IPS-NIHi7 (cell line): ENCODE data around the gene FAM162A.
A peak's percentile ranks its signal among the peaks of the same experiment; 100 is the strongest.
"Not testable (repeated sequence)": the region's sequence is repeated elsewhere in the genome, so short reads cannot be mapped to it uniquely, and the experiment has no call there.

Experiments used
- DNase-seq: peaks from one replicate; pipeline ENCODE4 v3.0.0; 2012; ENCODE audit warnings: mixed read lengths; ENCODE audit errors: extremely low spot score

Gene FAM162A, protein sequence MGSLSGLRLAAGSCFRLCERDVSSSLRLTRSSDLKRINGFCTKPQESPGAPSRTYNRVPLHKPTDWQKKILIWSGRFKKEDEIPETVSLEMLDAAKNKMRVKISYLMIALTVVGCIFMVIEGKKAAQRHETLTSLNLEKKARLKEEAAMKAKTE

DNA sequence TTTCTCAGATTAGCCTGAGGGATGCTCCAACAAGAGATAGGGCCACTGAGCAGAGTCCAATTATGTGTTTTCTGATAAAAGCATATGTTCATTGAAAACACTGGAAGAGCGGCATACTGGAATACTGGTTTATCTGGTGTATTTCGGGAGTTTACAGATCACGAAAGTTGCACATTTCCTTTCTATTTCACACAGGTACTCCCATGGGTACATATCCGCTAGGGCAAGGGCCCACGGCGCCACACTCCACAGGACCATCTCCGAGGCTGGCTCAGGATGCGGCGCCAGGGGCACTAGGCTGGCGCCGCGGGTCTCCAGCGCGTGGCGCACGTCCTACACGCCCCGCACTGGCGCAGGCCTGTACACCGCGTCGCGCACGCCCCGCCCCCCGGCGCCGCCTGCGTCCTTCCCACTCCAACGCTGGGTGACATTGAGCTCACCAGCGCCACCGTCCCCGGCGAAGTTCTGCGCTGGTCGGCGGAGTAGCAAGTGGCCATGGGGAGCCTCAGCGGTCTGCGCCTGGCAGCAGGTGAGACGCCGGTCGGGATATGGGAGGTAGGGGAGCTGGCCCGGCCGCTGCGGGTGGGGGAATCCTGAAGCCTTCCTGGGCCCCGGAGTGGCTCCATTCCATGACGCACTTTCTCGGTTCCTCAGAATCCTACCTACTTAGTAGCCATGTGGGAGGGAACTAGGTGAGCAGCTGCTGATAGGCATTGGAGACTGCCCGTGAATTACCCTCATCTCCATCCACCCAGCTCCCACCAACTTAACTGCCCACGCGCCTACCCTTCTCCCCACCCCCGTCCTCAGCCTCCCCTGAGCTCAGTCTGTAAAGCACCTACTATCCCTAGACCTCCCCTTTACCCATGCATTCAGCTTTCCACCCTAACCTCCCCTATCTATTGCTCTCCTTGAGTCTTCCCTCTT, at the start of gene FAM162A:
Gene FAM162A, plus strand, starts transcription at position 412 of the 927 bp plus-strand sequence. Its CDS starts 84 bp downstream, at position 496.
- peak; percentile 92 for DNase-seq

- DNase-seq, result no peak
Measured at GRCh38 chr3:122342803-122343202, 41.2 kb upstream of the FAM162A start.

GRCh38 chr3:122343654-122344053, 40.3 kb upstream of the FAM162A start:
- DNase-seq, result no peak

DNA sequence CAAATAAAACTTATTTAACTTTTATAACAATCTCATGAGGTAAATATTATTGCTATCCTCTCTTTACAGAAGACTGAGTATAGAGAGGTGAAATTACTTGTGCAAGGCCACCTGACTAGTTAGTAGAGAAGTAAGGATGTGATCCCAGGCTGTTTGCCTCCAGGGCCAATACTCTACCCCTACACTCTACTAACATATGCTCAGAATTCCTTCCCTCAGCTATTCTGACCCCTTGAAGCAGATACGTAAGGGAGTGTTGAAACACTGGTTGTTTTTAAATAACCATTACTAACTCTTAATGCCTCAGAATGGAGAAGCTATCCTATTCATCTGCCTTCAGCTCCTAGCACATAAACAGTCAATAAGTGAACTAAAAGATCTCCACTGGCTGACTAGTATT, 34.8 kb upstream of the FAM162A start:
- DNase-seq, result no peak

GRCh38 chr3:122350814-122351418, 33.1 kb upstream of the FAM162A start:
- no peak for DNase-seq

DNA sequence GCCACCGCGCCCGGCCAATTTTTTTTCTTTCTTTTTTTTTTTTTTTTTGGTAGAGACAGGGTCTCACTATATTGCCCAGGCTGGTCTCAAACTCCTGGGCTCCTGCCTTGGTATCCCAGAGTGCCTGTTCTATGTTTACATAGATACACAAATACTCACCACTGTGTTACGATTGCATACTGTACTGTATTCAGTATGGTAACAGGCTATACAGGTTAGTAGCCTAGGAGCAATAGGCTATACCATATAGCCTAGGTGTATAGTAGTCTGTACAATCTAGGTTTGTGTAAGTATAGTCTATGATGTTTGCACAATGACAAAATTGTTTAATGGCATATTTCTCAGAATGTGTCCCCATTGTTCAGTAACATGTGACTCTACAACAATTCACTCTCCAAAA, 32.4 kb upstream of the FAM162A start:
- DNase-seq, result no peak

DNA sequence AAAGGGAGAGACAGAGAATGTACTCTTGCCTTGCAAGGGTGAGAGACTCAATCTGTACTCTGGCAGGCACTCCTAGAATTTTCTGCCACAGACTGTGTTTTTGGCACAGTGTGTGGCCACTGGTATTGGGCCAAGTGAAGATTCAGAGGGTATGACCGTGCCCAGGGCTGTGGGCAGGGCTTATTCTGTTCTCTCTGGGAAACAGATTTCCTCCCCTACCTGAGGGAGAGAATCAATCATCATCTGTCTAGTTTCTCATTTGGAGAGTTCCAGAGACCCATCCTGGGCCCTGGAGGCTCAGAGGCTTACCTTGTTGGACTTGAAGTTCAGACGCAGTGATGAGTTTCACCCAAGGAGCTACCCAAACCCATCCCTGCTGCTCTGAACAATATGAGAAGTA, 30.8 kb upstream of the FAM162A start:
- DNase-seq, result no peak

DNA sequence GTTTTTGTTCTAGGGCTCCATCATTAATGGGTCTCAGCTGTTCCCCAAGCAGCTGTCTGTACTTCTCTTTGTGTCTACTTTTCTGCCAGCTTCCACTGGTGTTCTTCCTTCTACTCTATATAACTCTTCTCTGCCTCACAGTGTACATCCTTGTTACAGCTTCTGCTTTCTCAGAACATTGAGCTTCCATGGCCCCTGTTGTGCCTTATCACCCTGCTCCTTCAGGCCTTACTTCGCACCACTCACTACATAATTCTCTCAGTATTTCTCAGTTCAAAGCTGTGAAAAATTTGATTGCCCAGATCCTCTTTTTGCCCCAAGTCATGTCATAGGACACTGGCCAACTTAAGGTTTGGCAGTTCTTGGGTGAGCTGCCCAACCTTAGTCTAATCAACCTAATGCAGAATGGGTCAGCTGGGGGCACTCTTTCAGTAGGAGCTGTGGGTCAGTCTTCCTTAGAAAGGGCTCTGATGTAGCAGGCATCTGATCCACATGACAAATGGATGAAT, 30.0 kb upstream of the FAM162A start:
- no peak for DNase-seq

GRCh38 chr3:122355612-122356011, 28.4 kb upstream of the FAM162A start:
- no peak for DNase-seq

DNA sequence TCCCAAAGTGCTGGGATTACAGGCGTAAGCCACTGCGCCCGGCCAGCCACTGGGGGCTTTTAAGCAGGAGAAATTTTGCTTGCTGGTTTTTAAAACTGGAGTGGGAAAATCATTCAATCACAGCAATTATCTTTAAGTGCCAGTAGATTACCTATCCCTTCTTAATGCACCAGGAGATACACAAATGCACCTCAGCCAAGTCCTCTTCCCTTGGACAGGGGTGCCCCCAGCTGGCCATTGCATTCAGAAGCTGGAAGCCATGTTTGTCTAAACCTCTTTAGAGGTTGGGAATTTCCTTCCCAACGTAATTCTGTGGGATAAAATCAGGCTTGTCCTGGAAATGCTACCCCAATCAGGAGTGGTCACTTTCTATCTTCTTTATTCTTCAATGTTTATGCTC, 27.6 kb upstream of the FAM162A start:
- DNase-seq, result peak; percentile 66

- DNase-seq, result no peak
Measured at GRCh38 chr3:122357828-122358702, 25.9 kb upstream of the FAM162A start.

- no peak for DNase-seq
Measured at GRCh38 chr3:122358703-122359032, 25.3 kb upstream of the FAM162A start.

DNA sequence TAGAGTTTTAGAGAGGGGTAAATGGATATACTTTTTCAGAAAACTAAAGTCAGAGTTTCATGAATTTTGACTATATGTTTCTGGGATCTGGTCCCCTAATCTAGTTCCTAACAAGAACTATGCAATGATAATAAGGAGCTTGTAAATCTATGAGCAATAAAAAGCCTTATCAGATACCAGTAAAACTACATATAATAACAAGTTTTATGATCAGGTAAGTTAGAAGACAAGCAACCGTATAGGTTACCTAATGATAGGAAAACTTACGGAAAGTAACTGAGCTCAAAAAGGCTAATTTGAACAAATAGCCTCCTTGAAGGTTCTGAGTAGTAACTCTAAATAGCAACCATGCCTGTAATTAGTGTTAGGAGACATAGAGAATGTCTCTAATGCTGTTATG, 22.0 kb upstream of the FAM162A start:
- no peak for DNase-seq

GRCh38 chr3:122364490-122364889, 19.5 kb upstream of the FAM162A start:
- no peak for DNase-seq

GRCh38 chr3:122365073-122365472, 18.9 kb upstream of the FAM162A start:
- no peak for DNase-seq

GRCh38 chr3:122365582-122366378, 18.2 kb upstream of the FAM162A start:
- DNase-seq, result not testable (repeated sequence)

DNA sequence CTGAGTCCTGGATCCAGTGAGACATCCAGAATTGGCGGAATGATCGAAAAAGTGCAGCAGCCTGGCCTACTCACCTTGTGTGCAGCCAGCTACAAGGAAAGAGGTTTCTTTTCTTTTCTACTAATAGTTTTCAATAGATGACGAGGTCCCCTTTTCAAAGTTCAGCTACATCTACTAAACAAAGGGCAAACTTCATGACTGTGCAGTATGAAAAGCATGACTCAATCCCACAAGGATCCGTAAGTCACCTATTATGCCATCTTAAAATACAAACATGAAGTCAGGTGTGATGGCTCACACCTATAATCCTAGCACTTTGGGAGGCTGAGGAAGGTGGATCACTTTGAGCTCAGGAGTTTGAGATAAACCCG, 17.6 kb upstream of the FAM162A start:
- DNase-seq, result no peak

GRCh38 chr3:122374034-122374433, 9.9 kb upstream of the FAM162A start:
- DNase-seq, result no peak

DNA sequence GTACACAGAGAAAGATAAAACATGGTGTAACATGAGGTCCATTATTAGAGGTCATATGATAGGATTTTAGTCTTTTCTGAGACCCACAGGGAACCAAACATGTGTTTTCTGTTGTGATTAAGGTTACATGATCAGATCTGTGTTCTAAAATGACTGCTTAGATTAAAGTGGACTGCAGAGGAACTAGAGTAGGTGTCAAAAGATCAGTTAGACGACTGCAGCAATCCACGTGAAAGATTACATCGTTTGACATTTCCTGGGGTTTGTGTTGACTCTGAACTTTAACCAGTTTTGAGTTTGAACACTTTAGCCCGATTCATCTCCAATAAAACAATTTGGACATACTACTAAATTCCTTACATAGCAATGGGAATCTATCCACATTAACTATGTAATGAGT, 6.0 kb upstream of the FAM162A start:
- DNase-seq, result no peak

DNA sequence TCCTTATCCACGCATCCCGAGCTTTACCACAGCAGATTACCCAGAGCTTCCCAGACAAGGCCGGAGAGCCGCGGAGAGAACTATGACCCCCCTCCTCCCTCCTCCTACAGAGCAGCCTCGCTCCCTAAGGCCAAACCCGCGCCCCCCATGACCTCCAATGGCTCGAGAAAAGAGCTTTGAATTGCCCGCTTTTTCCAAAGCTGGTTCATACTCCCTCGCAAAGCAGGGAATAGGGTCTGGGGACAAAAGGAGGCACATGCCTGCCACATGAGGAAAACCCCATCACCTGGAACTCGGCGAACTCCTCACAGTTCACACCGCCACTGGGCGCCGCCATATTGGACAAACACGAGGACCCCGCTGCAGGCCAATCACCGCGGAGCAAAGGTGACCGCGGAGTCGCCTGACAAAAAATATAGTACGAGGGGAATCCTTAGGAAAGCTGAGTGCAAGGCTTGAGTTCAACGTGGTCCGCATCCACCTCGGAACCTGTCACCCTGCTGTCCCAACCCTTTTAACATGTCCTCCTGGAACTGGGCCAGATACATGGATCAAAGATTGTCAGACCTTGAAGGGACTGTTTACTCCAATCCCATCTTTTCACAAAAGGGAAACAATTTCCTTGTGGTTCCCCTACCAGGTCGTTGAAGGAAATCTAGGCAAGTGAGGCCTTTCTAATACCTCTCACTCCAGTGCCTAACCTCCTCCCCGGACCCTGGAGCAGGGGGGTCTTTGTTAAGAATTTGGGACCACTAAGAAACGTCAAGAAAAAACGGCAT, 905 bp upstream of the FAM162A start, which contains the start of gene MIX23:
Gene MIX23, minus strand, starts transcription at position 344 of the 779 bp plus-strand sequence. Its CDS starts 7 bp downstream, at position 337.
- peak; percentile 89 for DNase-seq
